Upper lobe of left lung (tissue), 4 donors: ENCODE measurements around the gene GALNT2.

Experiments used
- POLR2A ChIP-seq, 4 donors: fragments of 450-650 bp; IDR thresholded peaks; one replicate each; pipeline ENCODE4 v1.5.1; 2016 to 2017; ENCODE audit warnings: antibody characterized with exemption in 4 of 4, mild to moderate bottlenecking in 2 of 4
- TF ChIP-seq, protein P1 (sequence below), 6 experiments: fragments of 450-650 bp in 4 of 6; fragments of 200-600 bp in 2 of 6; sonication (generic) in 2 of 6; IDR thresholded peaks; one replicate each; pipeline ENCODE4 v1.5.1; 2016 to 2019; ENCODE audit warnings: antibody characterized with exemption in 6 of 6

DNA sequence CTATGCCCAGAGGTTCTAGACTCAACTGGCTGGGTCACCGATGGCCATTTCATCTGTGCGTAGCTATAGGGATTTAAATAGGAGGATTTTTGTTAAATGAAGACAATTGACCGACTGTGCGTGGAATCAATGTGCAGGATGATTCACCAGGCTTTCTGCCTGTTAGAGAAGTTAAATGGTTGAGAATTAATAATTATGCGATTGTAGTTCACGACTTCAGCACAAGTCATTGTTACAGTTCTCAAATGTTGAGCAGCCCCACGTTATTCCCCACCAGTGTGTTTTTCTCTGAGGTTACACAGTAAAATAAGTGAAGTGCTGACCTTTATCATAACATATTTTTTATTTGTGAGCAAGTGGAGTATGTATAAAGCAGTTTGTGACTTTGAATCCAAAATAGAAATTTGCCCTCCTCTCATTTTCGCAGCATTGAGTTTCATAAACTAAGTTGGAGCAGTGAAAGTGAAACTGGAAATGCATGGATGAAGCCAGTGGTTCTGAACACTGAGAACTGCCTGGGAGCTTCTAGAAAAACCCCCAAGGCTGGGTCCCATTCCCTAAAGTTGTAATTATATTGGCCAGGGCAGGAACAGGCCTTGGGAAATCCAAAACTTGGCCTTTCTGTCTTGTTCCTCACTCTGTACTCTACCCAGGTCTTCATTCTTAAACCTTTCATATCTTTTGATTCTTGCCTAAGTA is 102.6 kb downstream of the GALNT2 start:
- TF ChIP-seq, protein P1, sequence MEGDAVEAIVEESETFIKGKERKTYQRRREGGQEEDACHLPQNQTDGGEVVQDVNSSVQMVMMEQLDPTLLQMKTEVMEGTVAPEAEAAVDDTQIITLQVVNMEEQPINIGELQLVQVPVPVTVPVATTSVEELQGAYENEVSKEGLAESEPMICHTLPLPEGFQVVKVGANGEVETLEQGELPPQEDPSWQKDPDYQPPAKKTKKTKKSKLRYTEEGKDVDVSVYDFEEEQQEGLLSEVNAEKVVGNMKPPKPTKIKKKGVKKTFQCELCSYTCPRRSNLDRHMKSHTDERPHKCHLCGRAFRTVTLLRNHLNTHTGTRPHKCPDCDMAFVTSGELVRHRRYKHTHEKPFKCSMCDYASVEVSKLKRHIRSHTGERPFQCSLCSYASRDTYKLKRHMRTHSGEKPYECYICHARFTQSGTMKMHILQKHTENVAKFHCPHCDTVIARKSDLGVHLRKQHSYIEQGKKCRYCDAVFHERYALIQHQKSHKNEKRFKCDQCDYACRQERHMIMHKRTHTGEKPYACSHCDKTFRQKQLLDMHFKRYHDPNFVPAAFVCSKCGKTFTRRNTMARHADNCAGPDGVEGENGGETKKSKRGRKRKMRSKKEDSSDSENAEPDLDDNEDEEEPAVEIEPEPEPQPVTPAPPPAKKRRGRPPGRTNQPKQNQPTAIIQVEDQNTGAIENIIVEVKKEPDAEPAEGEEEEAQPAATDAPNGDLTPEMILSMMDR (IDR thresholded peaks at IDR 0.05) = no peak
- TF ChIP-seq POLR2A (IDR thresholded peaks at IDR 0.05) = no peak
